Nephron (organoid): ENCODE measurements around the gene NPR2.

Experiments
- H3K27ac Mint-ChIP-seq, 3 experiments: 2 replicates each; pipeline ENCODE4 v1.8.0; 2020; ENCODE audit warnings: mixed read lengths in 3 of 3, mild to moderate bottlenecking in 2 of 3, moderate library complexity in 1 of 3
- H3K27me3 Mint-ChIP-seq: 2 replicates; pipeline ENCODE4 v1.8.0; 2021; ENCODE audit warnings: low read depth, mild to moderate bottlenecking, moderate library complexity, mixed read lengths
- H3K36me3 Mint-ChIP-seq: 2 replicates; pipeline ENCODE4 v1.8.0; 2020; ENCODE audit warnings: low read depth, mixed read lengths
- H3K4me1 Mint-ChIP-seq: 2 replicates; pipeline ENCODE4 v1.8.0; 2020; ENCODE audit warnings: mixed read lengths
- H3K4me3 Mint-ChIP-seq, 3 experiments: 2 replicates each; pipeline ENCODE4 v1.8.0; 2020; ENCODE audit warnings: mild to moderate bottlenecking in 3 of 3, mixed read lengths in 3 of 3, moderate library complexity in 2 of 3
- H3K9me3 Mint-ChIP-seq: 2 replicates; pipeline ENCODE4 v1.8.0; 2020; ENCODE audit warnings: mixed read lengths
- CTCF ChIP-seq, 3 experiments: fragments of 200-600 bp; sonication (generic); IDR thresholded peaks; one replicate each; pipeline ENCODE4 v1.5.0; 2021; ENCODE audit warnings: antibody characterized with exemption in 3 of 3; ENCODE audit not compliant: unreplicated experiment in 3 of 3

NPR2 gene

DNA sequence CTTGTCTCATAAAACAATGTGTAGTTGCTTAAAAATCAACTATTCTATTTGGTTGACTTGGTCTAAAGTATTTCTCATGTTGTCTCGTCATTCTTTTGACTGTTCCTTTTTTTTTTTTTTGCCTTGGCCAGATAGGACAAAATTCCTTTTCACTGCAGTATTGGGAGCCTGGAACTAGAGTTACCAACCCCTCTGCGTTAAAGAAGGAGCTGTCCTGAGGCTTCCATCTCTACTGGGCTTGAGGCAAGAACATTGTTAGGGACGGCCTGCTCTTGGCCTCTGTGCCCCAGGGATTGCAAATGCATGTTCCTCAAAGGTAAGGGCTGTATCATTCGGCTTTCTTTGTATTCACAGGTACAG, 1.4 kb upstream of the NPR2 start:
- H3K27me3 Mint-ChIP-seq = no peaks in the 10 kb centered on the region
- peaks cover 32% of the 10 kb centered on the region for H3K4me1 Mint-ChIP-seq
- no peaks in the 10 kb centered on the region for H3K9me3 Mint-ChIP-seq
- H3K36me3 Mint-ChIP-seq = no peaks in the 10 kb centered on the region
- peak overlapping the region in 2 of 3 experiments; percentile 94 to 95 for H3K27ac Mint-ChIP-seq
- TF ChIP-seq CTCF (IDR thresholded peaks at IDR 0.05; ENCODE audit: unreplicated experiment in 3 of 3) = no peak
- peak overlapping the region in 1 of 3 experiments; percentile 91 for H3K4me3 Mint-ChIP-seq

DNA sequence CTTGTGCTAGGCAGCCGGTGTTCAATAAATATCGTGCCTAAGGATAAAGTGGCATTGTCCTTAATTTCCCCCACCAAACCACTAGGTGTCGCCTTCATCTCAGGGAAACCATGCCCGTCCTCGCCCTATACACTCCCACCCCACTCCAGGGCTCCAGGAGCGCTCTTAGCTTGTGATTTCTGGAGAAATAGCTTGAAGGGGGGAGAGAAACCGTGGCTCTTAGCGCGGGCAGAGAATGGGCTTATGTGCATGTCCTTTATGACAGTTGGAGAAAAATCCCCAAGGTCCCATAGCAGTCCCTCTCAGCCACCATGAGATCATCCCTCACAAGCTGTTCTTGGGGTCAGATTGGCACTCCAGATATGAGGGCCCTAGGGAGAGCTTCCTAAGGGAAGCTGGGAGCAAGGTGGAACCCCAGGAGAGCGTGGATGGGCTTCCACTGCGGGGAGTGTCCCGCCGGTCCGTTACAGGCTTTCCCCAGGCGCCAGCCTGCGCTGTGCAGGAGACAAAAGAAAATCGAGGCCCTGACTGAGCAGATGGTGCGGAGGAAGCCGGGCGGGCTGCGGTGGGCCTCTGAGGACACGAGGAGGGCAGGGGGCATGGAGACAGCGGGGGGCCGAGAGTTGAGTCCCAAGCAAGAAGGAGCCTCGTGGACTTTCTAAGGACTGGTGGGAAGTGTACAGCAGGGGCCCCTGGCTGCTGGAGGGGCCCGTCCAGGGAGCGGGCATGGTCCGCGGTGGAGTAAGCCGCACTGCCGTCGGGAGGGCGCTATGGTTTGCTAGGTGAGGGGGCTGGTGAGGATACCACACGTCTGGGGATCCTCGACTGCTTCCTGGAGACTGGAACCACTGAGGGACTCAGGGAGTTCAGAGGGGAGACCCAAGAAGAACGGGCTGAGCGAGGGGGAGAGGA, 750 bp upstream of the NPR2 start:
- Mint-ChIP-seq H3K27ac (peak overlapping the region; percentile 89 to 95 (median 94)), H3K4me3 (peak overlapping the region; percentile 87 to 92 (median 91))
- peak; percentile 77 to 85 (median 79) for TF ChIP-seq CTCF (IDR thresholded peaks at IDR 0.05; ENCODE audit: unreplicated experiment in 3 of 3)

GRCh38 chr9:35792024-35792813, 828 bp downstream of the NPR2 start:
- H3K4me1 Mint-ChIP-seq = peaks cover 41% of the 10 kb centered on the region
- H3K36me3 Mint-ChIP-seq = no peaks in the 10 kb centered on the region
- no peaks in the 10 kb centered on the region for H3K27me3 Mint-ChIP-seq
- H3K4me3 Mint-ChIP-seq = peak overlapping the region; percentile 64 to 77 (median 66)
- no peak for TF ChIP-seq CTCF (IDR thresholded peaks at IDR 0.05; ENCODE audit: unreplicated experiment in 3 of 3)
- peak overlapping the region in 1 of 3 experiments; percentile 26 for H3K27ac Mint-ChIP-seq
- no peaks in the 10 kb centered on the region for H3K9me3 Mint-ChIP-seq

More for the DNA sequence above, 750 bp upstream of the NPR2 start:
- peaks cover 39% of the 10 kb centered on the region for H3K4me1 Mint-ChIP-seq
- no peaks in the 10 kb centered on the region for H3K9me3 Mint-ChIP-seq
- no peaks in the 10 kb centered on the region for H3K27me3 Mint-ChIP-seq
- no peaks in the 10 kb centered on the region for H3K36me3 Mint-ChIP-seq

DNA sequence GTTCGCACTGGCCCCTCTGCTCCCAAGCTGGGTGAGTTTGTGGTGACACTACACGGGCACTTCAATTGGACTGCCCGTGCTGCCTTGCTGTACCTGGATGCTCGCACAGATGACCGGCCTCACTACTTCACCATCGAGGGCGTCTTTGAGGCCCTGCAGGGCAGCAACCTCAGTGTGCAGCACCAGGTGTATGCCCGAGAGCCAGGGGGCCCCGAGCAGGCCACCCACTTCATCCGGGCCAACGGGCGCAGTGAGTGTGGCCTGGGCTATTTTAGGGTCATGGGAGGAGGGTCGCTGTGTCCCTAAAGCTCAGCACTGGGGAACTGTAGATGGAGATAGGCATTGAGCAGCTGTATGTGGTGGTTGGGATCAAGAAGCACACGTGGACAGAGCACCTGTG, 1.4 kb downstream of the NPR2 start:
- H3K9me3 Mint-ChIP-seq = no peaks in the 10 kb centered on the region
- TF ChIP-seq CTCF (IDR thresholded peaks at IDR 0.05; ENCODE audit: unreplicated experiment in 3 of 3) = no peak
- no peaks in the 10 kb centered on the region for H3K36me3 Mint-ChIP-seq
- peaks cover 41% of the 10 kb centered on the region for H3K4me1 Mint-ChIP-seq
- peak overlapping the region in 2 of 3 experiments; percentile 5 to 26 for H3K27ac Mint-ChIP-seq
- peak overlapping the region; percentile 53 to 77 (median 62) for H3K4me3 Mint-ChIP-seq
- H3K27me3 Mint-ChIP-seq = no peaks in the 10 kb centered on the region

- no peak for TF ChIP-seq CTCF (IDR thresholded peaks at IDR 0.05; ENCODE audit: unreplicated experiment in 3 of 3)
- Mint-ChIP-seq H3K4me3 (peak overlapping the region; percentile 53 to 77 (median 62)), H3K36me3 (no peaks in the 10 kb centered on the region), H3K27ac (peak overlapping the region in 2 of 3 experiments; percentile 5 to 26), H3K27me3 (no peaks in the 10 kb centered on the region), H3K4me1 (peaks cover 41% of the 10 kb centered on the region), H3K9me3 (no peaks in the 10 kb centered on the region)
Measured at GRCh38 chr9:35793461-35793860, 2.1 kb downstream of the NPR2 start.
